Mucosa of rectum (tissue), 2 donors: ENCODE measurements around the gene SETD6.

Source experiments
- H3K27ac ChIP-seq, 2 donors: one replicate each; pipeline ENCODE4 v1.7.0; 2013; ENCODE audit warnings: inconsistent platforms in 2 of 2, low read depth in 2 of 2, low read length in 2 of 2
- H3K27me3 ChIP-seq, 2 donors: one replicate each; pipeline ENCODE4 v1.7.0; 2013; ENCODE audit warnings: low read length in 2 of 2; ENCODE audit not compliant: control insufficient read depth in 2 of 2, insufficient read depth in 2 of 2
- H3K36me3 ChIP-seq, 2 donors: one replicate each; pipeline ENCODE4 v1.7.0; 2013; ENCODE audit warnings: low read length in 2 of 2; ENCODE audit not compliant: control insufficient read depth in 2 of 2, insufficient read depth in 2 of 2
- H3K4me1 ChIP-seq, 2 donors: one replicate each; pipeline ENCODE4 v1.7.0; 2013; ENCODE audit warnings: low read length in 2 of 2, mild to moderate bottlenecking in 1 of 2; ENCODE audit not compliant: control insufficient read depth in 2 of 2, insufficient read depth in 2 of 2
- H3K4me3 ChIP-seq, 2 donors: one replicate each; pipeline ENCODE4 v1.7.0; 2013; ENCODE audit warnings: low read length in 2 of 2
- H3K9ac ChIP-seq, 2 donors: one replicate each; pipeline ENCODE4 v1.7.0; 2013; ENCODE audit warnings: low read length in 2 of 2, low read depth in 1 of 2, mild to moderate bottlenecking in 1 of 2
- H3K9me3 ChIP-seq, 2 donors: one replicate each; pipeline ENCODE4 v1.7.0; 2013; ENCODE audit warnings: low read length in 2 of 2; ENCODE audit not compliant: control insufficient read depth in 2 of 2
- donor health status: healthy.
- donor health status: Normal muscosa, but diverticular disease.

SETD6 gene

DNA sequence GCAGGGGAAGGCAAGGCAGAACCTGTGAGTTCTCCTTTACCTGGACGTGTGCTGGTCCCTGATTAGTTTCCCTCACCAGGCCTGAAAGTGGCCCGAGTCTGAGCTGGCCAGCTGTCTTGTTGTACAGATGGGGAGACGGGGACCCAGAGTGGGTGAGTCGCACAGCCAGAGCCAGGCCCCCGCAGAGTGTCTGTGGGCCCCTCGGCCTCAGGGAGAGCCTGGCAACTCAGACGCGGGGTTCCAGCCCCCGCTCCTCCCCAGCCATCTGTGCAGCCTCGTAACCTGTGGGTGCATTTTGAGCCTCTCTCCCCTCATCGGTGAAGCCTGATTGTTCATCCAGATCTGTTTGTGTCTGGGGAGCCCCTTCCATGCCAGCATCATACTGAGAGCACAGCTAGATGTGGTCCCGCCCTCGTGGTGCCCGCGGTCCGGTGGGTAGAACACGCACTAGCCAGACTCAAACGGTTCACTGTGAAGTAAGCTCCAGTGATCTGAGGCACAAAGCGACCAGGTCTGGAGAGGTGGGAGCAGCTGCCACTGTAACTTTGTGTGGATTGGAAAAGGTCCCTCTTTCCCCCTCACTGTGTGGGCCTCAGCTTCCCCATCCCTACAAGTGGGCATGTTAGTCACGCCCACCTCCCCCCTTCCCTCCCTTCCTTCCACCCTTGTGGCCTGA is 21.4 kb upstream of the SETD6 start:
- Histone ChIP-seq H3K4me1 (no peaks in the 10 kb centered on the region), H3K27me3 (no peaks in the 10 kb centered on the region), H3K36me3 (no peaks in the 10 kb centered on the region), H3K27ac (no peak overlapping the region), H3K4me3 (no peak overlapping the region), H3K9me3 (no peaks in the 10 kb centered on the region), H3K9ac (no peak overlapping the region)

- no peaks in the 10 kb centered on the region for H3K9me3 ChIP-seq
- peak overlapping the region; percentile 33 to 43 for H3K27ac ChIP-seq
- peak overlapping the region in 1 of 2 donors; percentile 31 for H3K4me3 ChIP-seq
- no peaks in the 10 kb centered on the region for H3K27me3 ChIP-seq
- no peaks in the 10 kb centered on the region for H3K4me1 ChIP-seq
- H3K36me3 ChIP-seq, result no peaks in the 10 kb centered on the region
- H3K9ac ChIP-seq, result no peak overlapping the region
Measured at GRCh38 chr16:58494981-58495520, 20.3 kb upstream of the SETD6 start.

GRCh38 chr16:58495521-58496331 is 19.6 kb upstream of the SETD6 start:
- Histone ChIP-seq H3K9me3 (no peaks in the 10 kb centered on the region), H3K36me3 (no peaks in the 10 kb centered on the region), H3K4me3 (no peak overlapping the region), H3K9ac (no peak overlapping the region), H3K27ac (peak overlapping the region; percentile 33 to 43), H3K4me1 (no peaks in the 10 kb centered on the region), H3K27me3 (peaks cover 5% of the 10 kb centered on the region in 2 donors)

DNA sequence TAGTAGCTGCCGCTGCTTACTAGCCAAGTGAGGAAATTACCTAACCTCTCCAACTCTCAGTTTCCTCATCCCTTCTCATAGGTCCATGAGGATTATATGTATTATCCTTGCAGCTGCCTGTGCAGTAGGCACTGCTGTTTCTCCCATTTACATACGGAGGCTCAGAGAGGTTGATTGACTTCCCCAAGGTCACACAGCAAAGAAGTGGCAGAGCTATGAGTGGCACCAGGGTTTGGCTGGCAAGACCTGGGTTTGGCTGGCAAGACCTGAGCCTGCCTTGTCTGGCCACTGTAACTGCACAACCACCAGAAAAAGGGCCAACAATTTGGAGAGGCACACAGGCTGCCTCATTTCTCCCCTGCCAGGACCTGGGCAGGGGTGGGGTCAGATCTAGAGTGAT is 17.8 kb upstream of the SETD6 start:
- Histone ChIP-seq H3K36me3 (no peaks in the 10 kb centered on the region), H3K9me3 (no peaks in the 10 kb centered on the region), H3K4me1 (peaks cover 8 to 10% of the 10 kb centered on the region in 2 donors), H3K4me3 (no peak overlapping the region), H3K27ac (no peak overlapping the region), H3K9ac (no peak overlapping the region), H3K27me3 (peaks cover 16% of the 10 kb centered on the region in 2 donors)

DNA sequence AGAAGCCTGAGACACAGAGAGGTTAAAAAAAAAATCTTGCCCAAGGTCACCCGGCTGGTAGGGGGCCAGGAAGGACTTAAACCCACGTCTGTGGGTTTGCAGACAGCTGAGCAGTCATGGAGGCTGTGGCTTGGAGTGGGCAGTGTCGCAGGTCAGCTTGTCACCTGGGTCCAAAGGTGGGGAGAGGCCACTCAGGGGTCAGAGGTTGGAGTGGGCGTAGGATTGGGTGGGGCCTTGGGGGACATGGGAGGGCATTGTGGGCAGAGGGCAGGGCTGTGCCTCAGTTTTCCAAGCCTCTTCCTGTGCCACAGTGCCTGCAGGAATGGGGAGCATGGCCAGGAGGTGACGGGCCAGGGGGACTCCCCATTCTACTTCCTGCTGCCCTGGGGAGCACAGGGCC is 17.4 kb upstream of the SETD6 start:
- H3K36me3 ChIP-seq, result no peaks in the 10 kb centered on the region
- H3K27me3 ChIP-seq, result peaks cover 16 to 18% of the 10 kb centered on the region in 2 donors
- no peak overlapping the region for H3K9ac ChIP-seq
- no peaks in the 10 kb centered on the region for H3K9me3 ChIP-seq
- H3K4me1 ChIP-seq, result peaks cover 8 to 10% of the 10 kb centered on the region in 2 donors
- H3K27ac ChIP-seq, result no peak overlapping the region
- no peak overlapping the region for H3K4me3 ChIP-seq

DNA sequence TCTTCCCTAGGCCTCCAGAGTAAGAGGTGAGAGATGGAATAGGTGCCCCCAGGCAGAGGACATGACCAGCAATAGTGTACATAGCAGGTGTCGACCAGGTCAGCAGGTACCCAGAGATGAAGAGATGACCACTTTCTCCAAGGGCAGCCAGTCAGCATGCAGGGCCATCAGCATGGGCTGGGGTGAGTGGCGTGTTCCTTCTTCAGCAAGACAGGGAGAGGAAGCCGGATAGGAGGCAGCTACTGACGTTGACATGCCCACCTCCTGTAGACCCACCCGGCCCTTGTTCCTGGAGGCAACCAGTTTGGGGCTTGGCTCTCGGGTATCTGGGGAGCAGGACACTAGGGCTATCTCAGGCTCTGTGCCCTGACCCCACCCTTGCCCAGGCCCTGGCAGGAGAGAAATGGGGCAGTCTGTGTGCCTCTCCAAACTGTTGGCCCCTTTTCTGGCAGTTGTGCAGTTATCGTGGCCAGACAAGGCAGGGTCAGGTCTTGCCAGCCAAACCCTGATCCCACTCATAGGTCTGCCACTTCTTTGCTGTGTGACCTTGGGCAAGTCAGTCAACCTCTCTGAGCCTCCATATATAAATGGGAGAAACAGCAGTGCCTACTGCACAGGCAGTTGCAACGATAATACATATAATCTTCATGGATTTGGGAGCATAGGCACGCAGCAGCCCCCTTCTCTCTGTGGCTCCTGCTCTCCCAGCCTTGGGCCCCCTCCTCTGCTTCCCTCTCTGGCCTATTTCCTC is 16.8 kb upstream of the SETD6 start:
- Histone ChIP-seq H3K27ac (no peak overlapping the region), H3K4me3 (no peak overlapping the region), H3K4me1 (peaks cover 8 to 10% of the 10 kb centered on the region in 2 donors)

GRCh38 chr16:58499092-58499511 is 16.2 kb upstream of the SETD6 start:
- H3K36me3 ChIP-seq, result no peaks in the 10 kb centered on the region
- H3K4me1 ChIP-seq, result peaks cover 8 to 10% of the 10 kb centered on the region in 2 donors
- H3K9me3 ChIP-seq, result no peaks in the 10 kb centered on the region
- no peak overlapping the region for H3K9ac ChIP-seq
- H3K27me3 ChIP-seq, result peaks cover 19 to 23% of the 10 kb centered on the region in 2 donors
- H3K27ac ChIP-seq, result no peak overlapping the region
- no peak overlapping the region for H3K4me3 ChIP-seq

More for the DNA sequence above, 16.8 kb upstream of the SETD6 start:
- no peaks in the 10 kb centered on the region for H3K36me3 ChIP-seq
- no peak overlapping the region for H3K9ac ChIP-seq
- no peaks in the 10 kb centered on the region for H3K9me3 ChIP-seq
- H3K27me3 ChIP-seq, result peaks cover 16 to 21% of the 10 kb centered on the region in 2 donors

DNA sequence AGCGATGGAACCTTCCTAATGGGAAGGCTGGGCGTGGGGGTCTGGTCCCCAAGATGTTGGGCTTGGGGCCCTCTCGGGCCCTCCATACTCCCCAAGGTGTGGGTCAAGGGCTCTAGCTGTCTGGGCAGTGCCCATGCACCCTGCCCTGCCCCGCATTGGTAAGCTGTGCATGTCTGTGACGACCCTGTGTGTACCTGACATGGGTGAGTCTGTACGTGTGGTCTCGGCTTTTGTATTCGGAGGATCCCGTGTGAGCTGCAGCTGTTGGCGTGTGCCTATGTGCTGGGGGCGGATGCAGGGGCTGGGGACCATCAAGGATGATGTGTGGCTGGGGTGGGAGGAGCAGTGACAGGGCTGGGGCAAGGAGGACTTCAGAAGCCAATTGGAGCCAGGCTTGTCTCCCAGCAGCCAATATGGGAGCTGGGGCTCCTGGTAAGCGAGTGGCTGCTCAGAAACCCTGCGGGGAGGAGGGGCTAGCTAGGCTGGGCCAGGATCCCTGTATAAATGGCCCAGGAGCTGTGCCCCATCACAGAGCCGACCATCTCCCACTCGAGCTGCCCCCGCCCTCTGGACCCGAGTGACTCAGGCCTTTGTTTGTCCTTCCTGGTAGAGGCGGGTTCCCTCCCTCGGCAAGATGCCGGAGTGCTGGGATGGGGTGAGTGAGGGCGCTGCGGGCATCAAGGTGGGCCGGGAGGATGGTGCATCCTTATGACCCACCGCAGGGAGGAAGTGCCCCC is 15.5 kb upstream of the SETD6 start, which contains the start of gene NDRG4:
TSS of gene NDRG4 (plus strand) at position 529 of the 737 bp plus-strand sequence. CDS start at position 635, 106 bp downstream.
- Histone ChIP-seq H3K9ac (no peak within 1 kb of the TSS), H3K4me3 (peak within 1 kb of the TSS in 1 of 2 donors; percentile 13), H3K27ac (no peak within 1 kb of the TSS)

DNA sequence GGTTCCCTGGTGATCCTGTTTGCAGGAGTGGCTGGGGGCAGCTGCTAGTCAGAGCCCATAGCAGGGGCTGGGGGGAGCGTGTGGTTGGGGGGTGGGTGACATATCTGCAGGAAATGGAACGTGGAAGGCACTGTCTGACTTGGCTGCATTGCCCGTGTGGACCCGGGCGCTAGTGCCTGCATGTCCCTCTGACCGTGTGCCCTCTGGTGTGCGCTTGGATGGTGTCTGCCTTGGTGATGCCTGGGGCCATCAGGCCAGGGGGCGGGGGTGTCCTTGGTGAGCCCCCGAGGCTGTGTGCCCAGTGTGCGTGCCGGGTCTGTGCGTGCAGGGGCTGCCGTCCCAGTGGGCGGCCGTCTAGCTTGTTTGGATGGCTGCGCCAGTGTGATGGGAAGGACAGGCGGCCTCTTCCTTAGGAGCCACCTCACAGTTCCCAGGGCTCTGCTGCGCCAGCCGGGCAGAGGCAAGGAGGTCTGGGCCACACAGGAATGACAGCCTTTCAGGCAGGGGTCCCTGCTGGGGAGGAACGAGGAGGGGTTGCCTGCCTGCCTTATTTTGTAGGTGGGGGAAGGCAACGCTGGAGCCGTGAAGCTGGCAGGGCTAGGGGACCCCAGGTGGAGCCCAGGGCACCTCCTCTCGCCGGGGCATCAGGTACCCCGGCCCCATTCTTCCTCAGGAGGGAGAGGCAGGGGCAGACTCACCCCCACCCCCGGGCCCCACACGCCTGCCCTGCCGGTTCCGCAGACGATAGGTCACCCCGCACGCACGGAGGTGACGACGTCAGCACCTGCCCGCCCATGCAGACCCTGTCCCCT is 14.7 kb upstream of the SETD6 start:
- peaks cover 8 to 10% of the 10 kb centered on the region in 2 donors for H3K4me1 ChIP-seq
- no peak overlapping the region for H3K9ac ChIP-seq
- no peak overlapping the region for H3K27ac ChIP-seq

More for the DNA sequence above, 15.5 kb upstream of the SETD6 start, which contains the start of gene NDRG4:
- no peaks in the 10 kb centered on the region for H3K36me3 ChIP-seq
- H3K4me1 ChIP-seq, result peaks cover 8 to 10% of the 10 kb centered on the region in 2 donors
- no peaks in the 10 kb centered on the region for H3K9me3 ChIP-seq
- H3K27me3 ChIP-seq, result peaks cover 20 to 23% of the 10 kb centered on the region in 2 donors

More for the DNA sequence above, 14.7 kb upstream of the SETD6 start:
- H3K9me3 ChIP-seq, result no peaks in the 10 kb centered on the region
- H3K36me3 ChIP-seq, result no peaks in the 10 kb centered on the region
- peak overlapping the region; percentile 24 to 52 for H3K4me3 ChIP-seq
- H3K27me3 ChIP-seq, result peaks cover 20 to 23% of the 10 kb centered on the region in 2 donors
